CD4-positive, alpha-beta T cell treated with Interferon alpha-2 for 1 hour (primary cell): ENCODE results near the gene SF3A2.
"Not testable (repeated sequence)": the region's sequence is repeated elsewhere in the genome, so short reads cannot be mapped to it uniquely, and the experiment has no call there.

Experiments
- DNase-seq, 2 donors: peaks; one replicate each; pipeline ENCODE4 v3.0.0-alpha.2; 2020 to 2022

SF3A2 gene

GRCh38 chr19:2236314-2237050 is at the start of gene SF3A2, which contains the start of gene PLEKHJ1:
Gene SF3A2 (plus strand): TSS chr19:2236824. CDS start chr19:2243419, 6,595 bp downstream.
Gene PLEKHJ1 (minus strand): TSS chr19:2236329. CDS start chr19:2236248, 81 bp downstream.
- peak; percentile 98 for DNase-seq

GRCh38 chr19:2187159-2187558 is 49.5 kb upstream of the SF3A2 start:
- DNase-seq: no peak

- no peak for DNase-seq
Measured at GRCh38 chr19:2188708-2189385, 47.8 kb upstream of the SF3A2 start.

GRCh38 chr19:2189880-2190279 is 46.7 kb upstream of the SF3A2 start:
- DNase-seq: no peak

- DNase-seq: no peak
Measured at GRCh38 chr19:2190848-2191455, 45.7 kb upstream of the SF3A2 start.

GRCh38 chr19:2191456-2192310 is 44.9 kb upstream of the SF3A2 start:
- DNase-seq: no peak

GRCh38 chr19:2192862-2193261 is 43.8 kb upstream of the SF3A2 start:
- no peak for DNase-seq

GRCh38 chr19:2193807-2194206 is 42.8 kb upstream of the SF3A2 start:
- DNase-seq: no peak

- DNase-seq: no peak
Measured at GRCh38 chr19:2194513-2195078, 42.0 kb upstream of the SF3A2 start.

GRCh38 chr19:2195361-2195760 is 41.3 kb upstream of the SF3A2 start:
- no peak for DNase-seq

GRCh38 chr19:2195914-2196313 is 40.7 kb upstream of the SF3A2 start:
- no peak for DNase-seq

GRCh38 chr19:2197270-2197669 is 39.4 kb upstream of the SF3A2 start:
- no peak for DNase-seq

GRCh38 chr19:2198317-2198716 is 38.3 kb upstream of the SF3A2 start:
- DNase-seq: no peak

- DNase-seq: no peak
Measured at GRCh38 chr19:2199215-2199614, 37.4 kb upstream of the SF3A2 start.

GRCh38 chr19:2199861-2200623 is 36.6 kb upstream of the SF3A2 start:
- DNase-seq: no peak

GRCh38 chr19:2200624-2201294 is 35.9 kb upstream of the SF3A2 start:
- DNase-seq: not testable (repeated sequence)

GRCh38 chr19:2201473-2202148 is 35.0 kb upstream of the SF3A2 start:
- no peak for DNase-seq

GRCh38 chr19:2202366-2202765 is 34.3 kb upstream of the SF3A2 start:
- no peak for DNase-seq

GRCh38 chr19:2207008-2207407 is 29.6 kb upstream of the SF3A2 start:
- DNase-seq: no peak

- peak; percentile 30 to 35 for DNase-seq
Measured at GRCh38 chr19:2207991-2208860, 28.4 kb upstream of the SF3A2 start.
